Tibial artery (tissue), 4 donors: ENCODE data around the gene NOG.

ENCODE experiments used
- DNase-seq, 2 donors: peaks; one replicate each; pipeline ENCODE4 v3.0.0-alpha.2; 2019
- H3K27ac ChIP-seq, 2 donors: fragments of 200-600 bp; sonication (generic) in 1 of 2; 1 replicate in 1 of 2; 2 replicates in 1 of 2; pipeline ENCODE4 v1.5.1; 2018 to 2019; ENCODE audit warnings: mild to moderate bottlenecking in 1 of 2
- H3K27me3 ChIP-seq, 2 donors: fragments of 200-600 bp; sonication (generic) in 1 of 2; one replicate each; pipeline versions ENCODE4 v1.5.1 to v1.6.0; 2016 to 2019
- H3K36me3 ChIP-seq, 3 donors: fragments of 200-600 bp; sonication (generic) in 2 of 3; one replicate each; pipeline ENCODE4 v1.5.1; 2016 to 2019; ENCODE audit warnings: mild to moderate bottlenecking in 2 of 3
- H3K4me1 ChIP-seq, 4 donors: fragments of 200-600 bp; sonication (generic) in 2 of 4; 1 replicate in 3 of 4; 2 replicates in 1 of 4; pipeline ENCODE4 v1.5.1; 2016 to 2019
- H3K4me3 ChIP-seq, 2 donors: fragments of 200-600 bp; sonication (generic) in 1 of 2; 1 replicate in 1 of 2; 2 replicates in 1 of 2; pipeline ENCODE4 v1.5.1; 2018 to 2019; ENCODE audit warnings: mild to moderate bottlenecking in 2 of 2
- H3K9me3 ChIP-seq, 3 donors: fragments of 200-600 bp; sonication (generic) in 1 of 3; one replicate each; pipeline ENCODE4 v1.5.1; 2016 to 2019
- intact Hi-C: fragments of 100-400 bp; cut with DNase I; formaldehyde crosslinking; loops from one replicate; pipeline ENCODE4 v1.15.0; 2023; ENCODE audit warnings: low total_unique reads
- TF ChIP-seq, protein P1 (sequence below), 2 experiments: fragments of 200-600 bp in 1 of 2; fragments of 450-650 bp in 1 of 2; IDR thresholded peaks; one replicate each; pipeline ENCODE4 v1.5.1; 2017 to 2019; ENCODE audit warnings: antibody characterized with exemption in 2 of 2, mild to moderate bottlenecking in 1 of 2, moderate library complexity in 1 of 2

NOG gene

DNA sequence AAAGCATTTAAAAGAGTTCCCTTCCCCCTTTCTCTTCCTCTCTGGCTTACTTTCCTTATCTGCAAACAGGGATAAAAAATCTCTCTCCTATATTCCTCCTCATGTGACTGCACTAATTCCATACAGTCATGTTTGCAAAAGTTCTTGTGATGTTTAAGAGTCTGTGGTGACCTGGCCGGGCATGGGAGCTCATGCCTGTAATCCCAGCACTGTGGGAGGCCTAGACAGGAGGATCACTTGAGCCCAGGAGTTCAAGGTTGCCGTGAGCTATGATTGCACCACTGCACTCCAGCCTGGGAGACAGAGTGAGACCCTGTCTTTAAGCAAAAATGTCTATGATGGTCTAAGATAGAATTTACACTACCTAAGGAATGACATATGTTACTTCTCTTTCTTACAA is 19.6 kb downstream of the NOG start:
- no peaks in the 10 kb centered on the region for H3K4me1 ChIP-seq
- peaks cover 0 to 5% of the 10 kb centered on the region in 2 donors for H3K27me3 ChIP-seq
- TF ChIP-seq, protein P1, sequence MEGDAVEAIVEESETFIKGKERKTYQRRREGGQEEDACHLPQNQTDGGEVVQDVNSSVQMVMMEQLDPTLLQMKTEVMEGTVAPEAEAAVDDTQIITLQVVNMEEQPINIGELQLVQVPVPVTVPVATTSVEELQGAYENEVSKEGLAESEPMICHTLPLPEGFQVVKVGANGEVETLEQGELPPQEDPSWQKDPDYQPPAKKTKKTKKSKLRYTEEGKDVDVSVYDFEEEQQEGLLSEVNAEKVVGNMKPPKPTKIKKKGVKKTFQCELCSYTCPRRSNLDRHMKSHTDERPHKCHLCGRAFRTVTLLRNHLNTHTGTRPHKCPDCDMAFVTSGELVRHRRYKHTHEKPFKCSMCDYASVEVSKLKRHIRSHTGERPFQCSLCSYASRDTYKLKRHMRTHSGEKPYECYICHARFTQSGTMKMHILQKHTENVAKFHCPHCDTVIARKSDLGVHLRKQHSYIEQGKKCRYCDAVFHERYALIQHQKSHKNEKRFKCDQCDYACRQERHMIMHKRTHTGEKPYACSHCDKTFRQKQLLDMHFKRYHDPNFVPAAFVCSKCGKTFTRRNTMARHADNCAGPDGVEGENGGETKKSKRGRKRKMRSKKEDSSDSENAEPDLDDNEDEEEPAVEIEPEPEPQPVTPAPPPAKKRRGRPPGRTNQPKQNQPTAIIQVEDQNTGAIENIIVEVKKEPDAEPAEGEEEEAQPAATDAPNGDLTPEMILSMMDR (IDR thresholded peaks at IDR 0.05), result no peak
- intact Hi-C loops, result no loop called here
- no peaks in the 10 kb centered on the region for H3K9me3 ChIP-seq
- H3K4me3 ChIP-seq, result no peak overlapping the region
- no peak for DNase-seq
- no peak overlapping the region for H3K27ac ChIP-seq
- no peaks in the 10 kb centered on the region for H3K36me3 ChIP-seq

DNA sequence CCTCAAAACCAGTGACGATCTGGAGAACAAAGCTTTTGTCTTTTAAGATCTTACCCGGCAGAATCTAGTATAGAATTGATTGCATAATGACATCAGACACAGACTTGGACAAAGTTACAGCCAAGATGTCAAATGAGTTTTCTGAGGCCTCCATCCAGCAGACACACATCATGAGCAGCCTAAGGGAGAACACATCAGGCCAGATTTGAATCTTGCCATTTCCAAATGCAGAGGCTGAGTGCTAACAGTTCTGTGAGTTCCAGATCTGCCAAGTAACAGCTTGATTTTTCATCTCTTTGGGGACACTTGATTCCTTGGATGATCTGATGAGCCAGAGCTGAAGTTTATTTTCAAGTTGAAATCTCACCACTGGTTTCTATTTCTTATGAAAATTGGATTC is 21.0 kb downstream of the NOG start:
- intact Hi-C loops, result no loop called here
- H3K4me1 ChIP-seq, result no peaks in the 10 kb centered on the region
- TF ChIP-seq, protein P1 (IDR thresholded peaks at IDR 0.05), result no peak

DNA sequence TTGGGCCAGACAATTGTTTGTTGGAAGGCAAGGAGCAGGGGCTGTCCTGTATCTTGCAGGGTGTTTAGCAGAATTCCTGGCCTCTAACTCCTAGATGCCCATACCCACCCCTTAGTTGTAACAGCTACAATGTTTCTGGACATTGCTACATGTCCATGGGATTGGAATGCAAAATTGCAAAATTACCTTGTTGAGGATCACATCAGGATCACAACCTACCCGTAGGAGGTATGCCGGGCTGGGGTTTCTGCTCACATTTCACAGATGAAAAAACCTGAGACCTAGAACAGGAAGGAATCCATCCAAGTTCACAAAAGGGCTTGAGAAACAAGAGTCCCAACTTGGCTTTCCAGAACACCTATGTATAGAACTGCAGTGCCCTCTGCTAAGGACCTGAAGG is 22.7 kb downstream of the NOG start:
- H3K36me3 ChIP-seq, result no peaks in the 10 kb centered on the region
- no peaks in the 10 kb centered on the region for H3K9me3 ChIP-seq
- TF ChIP-seq, protein P1 (IDR thresholded peaks at IDR 0.05), result no peak
- DNase-seq, result no peak
- intact Hi-C loops, result no loop called here
- no peak overlapping the region for H3K4me3 ChIP-seq
- H3K4me1 ChIP-seq, result no peaks in the 10 kb centered on the region
- H3K27ac ChIP-seq, result no peak overlapping the region
- no peaks in the 10 kb centered on the region for H3K27me3 ChIP-seq

More for the DNA sequence above, 21.0 kb downstream of the NOG start:
- Histone ChIP-seq H3K4me3 (no peak overlapping the region), H3K27ac (no peak overlapping the region), H3K27me3 (no peaks in the 10 kb centered on the region), H3K36me3 (no peaks in the 10 kb centered on the region), H3K9me3 (no peaks in the 10 kb centered on the region)
- DNase-seq, result no peak

DNA sequence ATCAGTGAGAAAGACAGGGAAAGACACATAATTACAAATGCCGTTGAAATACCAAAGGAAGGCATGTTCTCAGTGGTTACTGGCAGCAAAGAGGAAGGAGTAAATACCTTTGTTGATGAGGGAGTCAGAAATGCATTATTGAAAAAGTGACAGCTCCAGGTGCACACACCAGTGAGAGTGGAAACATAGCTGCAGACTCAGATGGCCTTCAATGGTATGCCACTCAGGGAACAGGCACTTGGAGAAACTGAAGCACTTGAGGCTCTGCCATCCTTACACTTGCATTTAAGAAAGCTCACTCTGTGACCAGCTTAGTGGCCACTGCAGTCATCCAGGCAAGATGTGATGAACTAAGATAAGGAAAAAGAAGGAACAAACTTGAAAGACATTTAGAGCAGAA is 29.9 kb downstream of the NOG start:
- TF ChIP-seq, protein P1 (IDR thresholded peaks at IDR 0.05), result no peak
- no peaks in the 10 kb centered on the region for H3K9me3 ChIP-seq
- H3K36me3 ChIP-seq, result no peaks in the 10 kb centered on the region
- intact Hi-C loops, result loop anchor here (5.0 kb wide), 1 partner anchor 329 kb away; no protein-coding TSS in a partner anchor
- H3K27ac ChIP-seq, result no peak overlapping the region
- no peak overlapping the region for H3K4me3 ChIP-seq
- H3K4me1 ChIP-seq, result no peaks in the 10 kb centered on the region
- H3K27me3 ChIP-seq, result no peaks in the 10 kb centered on the region
- DNase-seq, result no peak

DNA sequence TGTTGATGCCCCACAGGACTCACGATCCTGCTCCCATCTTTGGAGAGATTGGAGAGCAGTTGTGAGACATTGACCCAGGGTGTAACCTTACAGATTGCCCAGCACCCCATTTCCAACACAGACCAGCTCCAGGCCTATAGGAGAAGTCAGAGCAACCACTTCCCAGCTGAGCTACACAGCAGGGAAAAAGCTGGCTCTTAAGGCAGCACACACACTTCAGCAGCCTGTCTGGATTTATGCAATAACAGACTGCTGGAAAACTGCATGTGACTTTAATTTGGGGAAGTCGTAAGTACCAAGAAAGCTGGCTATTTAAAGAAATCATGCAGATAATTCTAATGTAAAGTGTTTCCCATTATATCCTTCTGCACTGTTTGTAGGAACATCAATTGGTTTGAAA is 30.8 kb downstream of the NOG start:
- H3K27ac ChIP-seq, result no peak overlapping the region
- intact Hi-C loops, result loop anchor here (5.0 kb wide), 1 partner anchor 328 kb away; no protein-coding TSS in a partner anchor
- no peak overlapping the region for H3K4me3 ChIP-seq
- TF ChIP-seq, protein P1 (IDR thresholded peaks at IDR 0.05), result no peak
- H3K9me3 ChIP-seq, result no peaks in the 10 kb centered on the region
- no peak for DNase-seq
- H3K4me1 ChIP-seq, result no peaks in the 10 kb centered on the region
- H3K27me3 ChIP-seq, result no peaks in the 10 kb centered on the region
- no peaks in the 10 kb centered on the region for H3K36me3 ChIP-seq

DNA sequence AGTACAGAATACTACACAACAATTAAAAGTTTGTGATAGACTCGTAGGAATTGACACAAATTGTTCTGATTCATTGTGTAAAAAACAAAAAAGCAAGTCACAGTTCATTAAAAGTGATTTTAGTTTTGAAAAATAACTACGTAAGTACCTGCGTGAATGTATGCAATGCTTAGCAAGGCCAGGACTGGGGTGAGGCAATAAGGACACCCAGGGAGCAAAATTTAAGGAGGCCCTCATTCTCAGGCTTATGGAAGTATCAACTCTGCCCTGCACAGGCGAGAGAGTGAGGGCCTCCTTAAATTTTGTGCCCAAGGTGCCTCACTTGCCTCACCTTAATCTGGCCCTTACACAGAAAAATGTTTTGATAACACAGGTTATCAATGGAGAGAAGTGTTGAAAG is 31.4 kb downstream of the NOG start:
- TF ChIP-seq, protein P1 (IDR thresholded peaks at IDR 0.05), result no peak
- Histone ChIP-seq H3K36me3 (no peaks in the 10 kb centered on the region), H3K27me3 (no peaks in the 10 kb centered on the region), H3K9me3 (no peaks in the 10 kb centered on the region), H3K4me3 (no peak overlapping the region), H3K27ac (no peak overlapping the region), H3K4me1 (no peaks in the 10 kb centered on the region)
- no peak for DNase-seq
- intact Hi-C loops, result loop anchor here (5.0 kb wide), 1 partner anchor 327 kb away; no protein-coding TSS in a partner anchor
